Fibroblast of upper back skin (primary cell): Measurements from ENCODE around the gene MAK.
"Not testable (repeated sequence)": the region's sequence is repeated elsewhere in the genome, so short reads cannot be mapped to it uniquely, and the experiment has no call there.

Experiments used
- DNase-seq: peaks from one replicate; pipeline ENCODE4 v3.0.0-alpha.2; 2013

Gene MAK

GRCh38 chr6:10722570-10722819 lies 115.8 kb downstream of the MAK start:
- no peak for DNase-seq

GRCh38 chr6:10721850-10722569 lies 116.3 kb downstream of the MAK start:
- DNase-seq = no peak

DNA sequence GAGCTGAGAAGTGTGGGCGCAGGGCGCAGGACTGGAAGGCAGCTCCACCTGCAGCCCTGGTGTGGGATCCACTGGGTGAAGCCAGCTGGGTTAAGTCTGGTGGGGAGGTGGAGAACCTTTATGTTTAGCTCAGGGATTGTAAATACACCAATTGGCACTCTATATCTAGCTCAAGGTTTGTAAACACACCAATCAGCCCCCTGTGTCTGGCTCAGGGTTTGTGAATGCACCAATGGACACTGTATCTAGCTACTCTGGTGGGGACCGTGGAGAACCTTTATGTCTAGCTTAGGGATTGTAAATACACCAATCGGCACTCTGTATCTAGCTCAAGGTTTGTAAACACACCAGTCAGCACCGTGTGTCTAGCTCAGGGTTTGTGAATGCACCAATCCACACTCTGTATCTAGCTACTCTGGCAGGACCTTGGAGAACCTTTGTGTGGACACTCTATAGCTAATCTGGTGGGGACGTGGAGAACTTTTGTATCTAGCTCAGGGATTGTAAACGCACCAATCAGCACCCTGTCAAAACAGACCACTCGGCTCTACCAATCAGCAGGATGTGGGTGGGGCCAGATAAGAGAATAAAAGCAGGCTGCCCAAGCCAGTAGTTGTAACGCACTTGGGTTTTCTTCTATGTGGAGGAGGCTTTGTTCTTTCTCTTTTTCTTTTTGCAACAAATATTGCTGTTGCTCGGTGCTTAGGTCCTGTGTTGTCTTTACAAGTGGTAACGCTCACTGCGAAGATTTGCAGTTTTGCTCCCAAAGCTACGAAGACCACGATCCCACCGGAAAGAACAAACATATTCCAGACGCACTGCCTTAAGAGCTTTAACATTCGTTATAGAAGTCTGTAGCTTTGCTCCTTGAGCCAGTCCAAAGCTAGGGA lies 117.1 kb downstream of the MAK start:
- DNase-seq = not testable (repeated sequence)

DNA sequence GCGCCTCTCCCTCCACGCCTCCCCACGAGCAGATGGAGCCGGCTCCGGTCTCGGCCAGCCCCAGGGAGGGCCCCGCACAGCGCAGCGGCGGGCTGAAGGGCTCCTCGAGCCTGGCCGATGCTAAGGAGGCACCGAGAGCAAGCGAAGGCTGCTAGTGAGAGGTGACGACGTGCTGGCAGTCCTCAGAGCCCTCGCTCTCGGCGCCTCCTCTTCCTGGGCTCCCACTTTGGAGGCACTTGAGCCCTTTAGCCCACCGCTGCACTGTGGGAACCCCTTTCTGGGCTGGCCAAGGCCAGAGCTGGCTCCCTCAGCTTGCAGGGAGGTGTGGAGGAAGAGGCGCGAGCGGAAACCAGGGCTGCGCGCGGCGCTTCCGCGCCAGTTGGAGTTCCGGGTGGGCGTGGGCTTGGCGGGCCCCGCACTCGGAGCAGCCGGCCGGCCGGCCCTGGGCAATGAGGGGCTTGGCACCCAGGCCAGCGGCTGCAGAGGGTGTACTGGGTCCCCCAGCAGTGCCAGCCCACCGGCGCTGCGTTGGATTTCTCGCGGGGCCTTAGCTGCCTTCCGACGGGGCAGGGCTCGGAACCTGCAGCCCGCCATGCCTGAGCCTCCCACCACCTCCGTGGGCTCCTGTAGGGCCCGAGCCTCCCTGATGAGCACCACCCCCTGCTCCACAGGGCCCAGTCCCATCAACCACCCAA lies 117.9 kb downstream of the MAK start:
- DNase-seq = peak; percentile 25

GRCh38 chr6:10719964-10720264 lies 118.4 kb downstream of the MAK start:
- DNase-seq = peak; percentile 30

- peak; percentile 19 for DNase-seq
These were observed 118.9 kb downstream of the MAK start for GRCh38 chr6:10719296-10719963.

DNA sequence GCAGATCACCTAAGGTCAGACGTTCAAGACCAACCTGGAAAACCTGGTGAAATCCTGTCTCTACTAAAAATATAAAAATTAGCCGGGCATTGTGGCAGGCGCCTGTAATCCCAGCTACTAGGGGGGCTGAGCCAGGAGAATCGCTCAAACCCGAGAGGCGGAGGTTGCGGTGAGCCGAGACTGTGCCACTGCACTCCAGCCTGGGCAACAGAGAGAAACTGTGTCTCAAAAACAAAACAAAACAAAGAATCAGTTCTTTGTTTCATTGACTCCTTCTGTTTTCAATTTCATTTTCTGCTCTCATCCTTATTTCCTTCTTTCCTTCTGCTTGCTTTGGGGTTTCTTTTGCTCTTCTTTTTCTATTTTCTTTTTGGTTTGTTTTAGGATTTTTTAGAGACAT lies 124.4 kb downstream of the MAK start:
- DNase-seq = no peak
